HG02973 (cell line): ENCODE measurements around the gene DNAAF8.

Experiments
- ATAC-seq: cut with Tn5 transposase; IDR thresholded peaks from one replicate; pipeline ENCODE4 v1.9.1; 2021; ENCODE audit warnings: moderate library complexity; ENCODE audit not compliant: unreplicated experiment

DNAAF8 gene

GRCh38 chr16:4695473-4696171 lies 38.7 kb upstream of the DNAAF8 start:
- ATAC-seq: no peak

- ATAC-seq: no peak
Observed at GRCh38 chr16:4696172-4696904, 38.0 kb upstream of the DNAAF8 start.

- ATAC-seq: no peak
Observed at GRCh38 chr16:4696905-4697847, 37.2 kb upstream of the DNAAF8 start.

- ATAC-seq: no peak
Observed at GRCh38 chr16:4697848-4698291, 36.5 kb upstream of the DNAAF8 start.

GRCh38 chr16:4698321-4699045 lies 35.9 kb upstream of the DNAAF8 start:
- ATAC-seq: no peak

- no peak for ATAC-seq
Observed at GRCh38 chr16:4699046-4699556, 35.2 kb upstream of the DNAAF8 start.

- no peak for ATAC-seq
Observed at GRCh38 chr16:4700380-4700996, 33.8 kb upstream of the DNAAF8 start.

- no peak for ATAC-seq
Observed at GRCh38 chr16:4700997-4701743, 33.2 kb upstream of the DNAAF8 start.

- ATAC-seq: no peak
Observed at GRCh38 chr16:4701791-4702465, 32.4 kb upstream of the DNAAF8 start.

GRCh38 chr16:4702466-4702808 lies 31.9 kb upstream of the DNAAF8 start:
- ATAC-seq: no peak

- no peak for ATAC-seq
Observed at GRCh38 chr16:4703906-4704305, 30.4 kb upstream of the DNAAF8 start.

GRCh38 chr16:4704491-4704890 lies 29.8 kb upstream of the DNAAF8 start:
- no peak for ATAC-seq

GRCh38 chr16:4704913-4705312 lies 29.4 kb upstream of the DNAAF8 start:
- no peak for ATAC-seq

- ATAC-seq: no peak
Observed at GRCh38 chr16:4706871-4707270, 27.5 kb upstream of the DNAAF8 start.

GRCh38 chr16:4709481-4709880 lies 24.9 kb upstream of the DNAAF8 start:
- no peak for ATAC-seq

GRCh38 chr16:4713663-4714501 lies 20.5 kb upstream of the DNAAF8 start:
- no peak for ATAC-seq

- no peak for ATAC-seq
Observed at GRCh38 chr16:4714996-4715395, 19.3 kb upstream of the DNAAF8 start.

GRCh38 chr16:4718466-4718865 lies 15.9 kb upstream of the DNAAF8 start:
- ATAC-seq: no peak
